Measurements from ENCODE around the gene EXT2. TPM values are rescaled to one million over a fixed set of nuclear protein-coding genes. Genes with fewer than 3 reads are reported as not detected.

Gene EXT2
- total RNA-seq, 1 experiment from 2014 or later = 42.9 TPM

GRCh38 chr11:44236296-44236695 lies 140.8 kb downstream of the EXT2 start:
- H2AFZ ChIP-seq (ENCODE audit: low read length) = no peak overlapping the region
- no peaks in the 10 kb centered on the region for H3K9me3 ChIP-seq (ENCODE audit: control insufficient read depth, low read depth, low read length)
- TF ChIP-seq, protein P1, sequence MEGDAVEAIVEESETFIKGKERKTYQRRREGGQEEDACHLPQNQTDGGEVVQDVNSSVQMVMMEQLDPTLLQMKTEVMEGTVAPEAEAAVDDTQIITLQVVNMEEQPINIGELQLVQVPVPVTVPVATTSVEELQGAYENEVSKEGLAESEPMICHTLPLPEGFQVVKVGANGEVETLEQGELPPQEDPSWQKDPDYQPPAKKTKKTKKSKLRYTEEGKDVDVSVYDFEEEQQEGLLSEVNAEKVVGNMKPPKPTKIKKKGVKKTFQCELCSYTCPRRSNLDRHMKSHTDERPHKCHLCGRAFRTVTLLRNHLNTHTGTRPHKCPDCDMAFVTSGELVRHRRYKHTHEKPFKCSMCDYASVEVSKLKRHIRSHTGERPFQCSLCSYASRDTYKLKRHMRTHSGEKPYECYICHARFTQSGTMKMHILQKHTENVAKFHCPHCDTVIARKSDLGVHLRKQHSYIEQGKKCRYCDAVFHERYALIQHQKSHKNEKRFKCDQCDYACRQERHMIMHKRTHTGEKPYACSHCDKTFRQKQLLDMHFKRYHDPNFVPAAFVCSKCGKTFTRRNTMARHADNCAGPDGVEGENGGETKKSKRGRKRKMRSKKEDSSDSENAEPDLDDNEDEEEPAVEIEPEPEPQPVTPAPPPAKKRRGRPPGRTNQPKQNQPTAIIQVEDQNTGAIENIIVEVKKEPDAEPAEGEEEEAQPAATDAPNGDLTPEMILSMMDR (conservative IDR thresholded peaks at IDR 0.05) = no peak
- H3K23ac ChIP-seq (ENCODE audit: insufficient read length, low read depth, low read length) = no peak overlapping the region
- no peak overlapping the region for H3K27ac ChIP-seq (ENCODE audit: insufficient read length, low read depth, low read length)
- H3K56ac ChIP-seq (ENCODE audit: insufficient read length, low read depth, low read length) = no peak overlapping the region
- H3K27me3 ChIP-seq (ENCODE audit: insufficient read depth, low read length) = no peaks in the 10 kb centered on the region
- no peak for DNase-seq
- no peak overlapping the region for H2AK5ac ChIP-seq (ENCODE audit: insufficient read length, low read length)
- H4K20me1 ChIP-seq (ENCODE audit: control insufficient read depth, insufficient read depth, insufficient read length) = no peaks in the 10 kb centered on the region
- no peaks in the 10 kb centered on the region for H3K79me1 ChIP-seq (ENCODE audit: insufficient read depth, low read depth, low read length, poor library complexity, severe bottlenecking)
- no peaks in the 10 kb centered on the region for H3K4me1 ChIP-seq (ENCODE audit: insufficient read depth, low read length)
- H3K14ac ChIP-seq (ENCODE audit: insufficient read depth, low read length) = no peak overlapping the region
- Mint-ChIP-seq H3K27me3 (ENCODE audit: low read depth) (no peaks in the 10 kb centered on the region), H3K9me3 (no peaks in the 10 kb centered on the region), H3K4me3 (no peak overlapping the region), H3K36me3 (ENCODE audit: insufficient read depth in 1 of 3, low read depth in 3 of 3) (peaks cover 10 to 23% (median 16%) of the 10 kb centered on the region in 3 experiments; a peak in 6 of 7 replicates), H3K4me1 (peaks cover 0 to 5% of the 10 kb centered on the region in 2 experiments; a peak in 2 of 4 replicates), H3K27ac (no peak overlapping the region)
- H2BK120ac ChIP-seq (ENCODE audit: low read depth, low read length, poor library complexity, severe bottlenecking) = no peak overlapping the region
- H4K8ac ChIP-seq (replicated peaks; ENCODE audit: insufficient read length, low read depth, low read length) = no peak overlapping the region
- no CpG with 5 or more reads among the region's 2 CpGs for WGBS (ENCODE audit: extremely low coverage, insufficient read length, low lambda C conversion rate)
- H2BK20ac ChIP-seq (ENCODE audit: low read depth, low read length, poor library complexity, severe bottlenecking) = no peak overlapping the region
- H3K9ac ChIP-seq (ENCODE audit: extremely low read depth, insufficient read length, low read length) = no peak overlapping the region
- H3K23me2 ChIP-seq (ENCODE audit: insufficient read length, low read depth, low read length, poor library complexity, severe bottlenecking) = no peaks in the 10 kb centered on the region
- H3K79me2 ChIP-seq (ENCODE audit: insufficient read depth, low read length) = no peaks in the 10 kb centered on the region
- H4K91ac ChIP-seq (ENCODE audit: insufficient read length, low read depth, low read length) = no peak overlapping the region
- no peak overlapping the region for H4K5ac ChIP-seq (ENCODE audit: insufficient read length, low read depth, low read length)
- no peak overlapping the region for H3K4me2 ChIP-seq (ENCODE audit: insufficient read depth, insufficient read length, low read length)
- H3K4ac ChIP-seq (ENCODE audit: low read depth, low read length) = no peak overlapping the region
- H3T11ph ChIP-seq (ENCODE audit: low read length) = no peak overlapping the region
- no peak overlapping the region for H2BK5ac ChIP-seq (ENCODE audit: insufficient read length, low read length)
- no peak overlapping the region for H2BK15ac ChIP-seq (ENCODE audit: low read depth, low read length)
- H2BK12ac ChIP-seq (ENCODE audit: insufficient read length, low read depth, low read length) = no peak overlapping the region
- no peak overlapping the region for H3K18ac ChIP-seq (ENCODE audit: insufficient read length, low read depth, low read length)
